HT-29 (cell line): ENCODE measurements around the gene RNF43. TPM values are rescaled to one million over a fixed set of nuclear protein-coding genes. Genes with fewer than 3 reads are reported as not detected.
"Not testable (repeated sequence)": the region's sequence is repeated elsewhere in the genome, so short reads cannot be mapped to it uniquely, and the experiment has no call there.

Experiments
- DNase-seq: peaks from one replicate; pipeline ENCODE4 v3.0.0-alpha.2; 2015; ENCODE audit warnings: low spot score
- total RNA-seq: library from RNA; depleted of rRNA; stranded (reverse); fragments of >200 nt; shearing (Covaris generic); gene quantifications from 2 replicates; pipeline ENCODE4 v1.2.3, GENCODE V29; 2014

RNF43 gene
- total RNA-seq, 1 experiment from 2014 or later: 136 TPM

DNA sequence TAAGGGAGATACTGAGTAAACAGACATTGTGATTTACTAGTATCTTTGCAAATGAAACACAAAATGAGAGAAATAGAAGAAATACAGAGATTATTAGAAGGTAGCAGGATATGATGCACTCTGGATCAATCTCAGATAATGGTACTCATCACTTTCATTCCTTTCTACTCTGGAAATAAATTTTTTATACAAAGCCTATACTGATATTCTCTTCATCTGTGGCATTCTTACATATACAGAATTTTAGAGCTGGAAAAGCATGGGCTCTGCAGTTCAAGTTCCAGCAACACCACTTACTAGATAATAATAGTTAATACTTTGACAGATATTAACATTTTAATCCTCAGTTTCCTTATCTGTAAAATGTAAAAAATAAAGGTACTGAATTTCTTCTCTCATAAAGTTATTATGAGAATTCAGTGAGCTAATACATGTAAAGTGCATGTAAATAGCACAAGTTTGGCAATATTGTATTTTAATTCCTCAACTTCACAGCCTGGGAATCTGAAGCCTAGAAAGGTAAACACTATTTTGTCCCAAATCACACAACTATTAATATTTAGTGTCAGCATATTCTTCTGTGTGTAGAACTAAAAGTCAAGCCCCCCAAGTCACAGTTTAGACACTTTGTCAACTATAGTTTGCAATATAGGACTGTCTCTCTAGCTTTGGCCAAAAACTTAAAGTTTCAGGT is 6.5 kb downstream of the RNF43 start:
- DNase-seq: no peak

DNA sequence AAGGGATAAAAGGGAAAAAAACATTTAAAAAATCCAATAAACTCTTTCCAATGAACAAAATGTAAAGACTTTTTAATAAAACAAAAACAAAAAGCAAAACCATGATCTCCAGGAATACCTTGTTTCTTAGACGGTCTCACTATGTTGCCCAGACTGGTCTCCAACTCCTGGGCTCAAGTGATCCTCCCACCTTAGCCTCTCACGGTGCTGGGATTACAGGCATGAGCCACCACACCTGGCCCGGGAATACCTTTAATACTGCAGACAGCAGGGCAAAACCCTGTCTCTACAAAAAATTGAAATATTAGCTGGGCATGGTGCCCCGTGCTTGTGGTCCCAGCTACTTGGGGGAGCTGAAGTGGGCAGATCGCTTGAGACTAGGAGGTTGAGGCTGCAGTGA is 7.9 kb downstream of the RNF43 start:
- no peak for DNase-seq

DNA sequence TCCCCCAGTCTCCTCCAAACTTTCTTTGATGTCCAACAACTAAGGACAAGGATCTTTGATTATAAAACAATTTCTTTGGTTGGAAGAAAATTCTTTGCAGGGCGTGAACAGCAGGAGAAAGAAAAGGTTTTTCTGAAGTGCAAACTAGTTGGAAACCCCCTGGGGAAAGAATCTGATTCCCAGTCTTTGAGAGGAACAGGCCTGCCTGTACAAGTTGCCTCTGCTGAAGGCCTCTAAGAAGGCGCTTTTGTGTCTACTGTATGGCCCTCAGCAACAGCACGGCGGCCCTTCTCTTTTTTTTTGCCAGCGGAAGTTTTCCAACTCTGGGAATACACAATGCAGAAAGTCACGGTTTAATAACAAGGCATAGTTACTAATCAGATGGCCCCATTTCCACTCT is 14.0 kb downstream of the RNF43 start:
- DNase-seq: peak; percentile 42

- peak; percentile 33 for DNase-seq
Measured at GRCh38 chr17:58402679-58403078, 14.7 kb downstream of the RNF43 start.

- DNase-seq: peak; percentile 54
Measured at GRCh38 chr17:58402047-58402446, 15.3 kb downstream of the RNF43 start.

GRCh38 chr17:58401287-58401686 is 16.0 kb downstream of the RNF43 start:
- DNase-seq: peak; percentile 81

DNA sequence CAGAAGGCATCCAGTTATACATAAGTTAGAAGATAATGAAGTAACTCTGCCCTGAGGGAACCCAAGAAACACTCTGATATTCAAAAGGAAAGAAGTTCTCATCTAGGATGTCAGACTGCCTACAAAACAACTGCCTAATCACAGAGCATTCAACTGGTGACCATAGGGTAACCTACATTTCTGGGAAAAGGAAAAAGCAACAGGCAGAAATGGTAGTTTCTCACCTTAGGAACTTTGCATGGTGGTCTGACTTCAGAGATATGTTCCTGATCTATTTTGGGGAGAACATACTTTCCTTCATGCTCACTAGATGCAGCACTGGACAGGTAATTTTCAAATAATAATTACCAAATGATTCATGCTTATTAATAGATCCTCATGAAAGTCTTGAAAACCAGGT is 16.5 kb downstream of the RNF43 start:
- DNase-seq: no peak

DNA sequence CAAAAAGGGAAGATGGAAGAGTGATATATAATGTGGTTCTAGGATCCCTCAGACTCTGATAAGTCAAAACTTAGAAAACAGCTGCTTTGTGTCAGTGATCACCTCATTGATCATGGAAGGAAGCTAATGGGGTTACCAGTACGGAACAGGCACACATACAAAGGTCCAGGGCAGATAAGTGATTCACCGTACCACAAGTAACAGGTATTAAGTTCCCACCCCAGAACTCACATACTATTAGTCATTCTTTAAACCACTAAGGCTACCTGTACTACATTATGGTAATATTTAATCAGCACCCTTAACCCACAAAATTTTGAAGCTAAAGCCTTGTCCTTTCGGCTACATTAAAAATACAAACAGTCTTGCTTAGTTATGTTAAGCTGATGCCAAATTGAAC is 17.4 kb downstream of the RNF43 start:
- DNase-seq: no peak

- peak; percentile 31 for DNase-seq
Measured at GRCh38 chr17:58398574-58399266, 18.6 kb downstream of the RNF43 start.

DNA sequence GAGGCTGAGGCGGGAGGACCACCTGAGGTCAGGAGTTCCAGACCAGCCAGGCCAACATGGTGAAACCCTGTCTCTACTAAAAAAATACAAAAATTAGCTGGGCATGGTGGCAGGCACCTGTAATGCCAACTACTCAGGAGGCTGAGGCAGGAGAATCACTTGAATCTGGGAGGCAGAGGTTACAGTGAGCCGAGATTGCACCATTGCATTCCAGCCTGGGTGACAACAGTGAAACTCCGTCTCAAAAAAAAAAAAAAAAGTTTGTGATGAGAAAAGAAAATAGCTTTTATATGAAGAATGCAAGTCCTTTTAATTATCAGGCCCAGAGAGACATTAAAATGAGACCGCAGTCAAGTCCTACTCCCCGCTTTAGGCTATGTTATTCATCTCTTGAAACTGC is 19.9 kb downstream of the RNF43 start:
- not testable (repeated sequence) for DNase-seq

GRCh38 chr17:58396173-58396572 is 21.2 kb downstream of the RNF43 start:
- no peak for DNase-seq

DNA sequence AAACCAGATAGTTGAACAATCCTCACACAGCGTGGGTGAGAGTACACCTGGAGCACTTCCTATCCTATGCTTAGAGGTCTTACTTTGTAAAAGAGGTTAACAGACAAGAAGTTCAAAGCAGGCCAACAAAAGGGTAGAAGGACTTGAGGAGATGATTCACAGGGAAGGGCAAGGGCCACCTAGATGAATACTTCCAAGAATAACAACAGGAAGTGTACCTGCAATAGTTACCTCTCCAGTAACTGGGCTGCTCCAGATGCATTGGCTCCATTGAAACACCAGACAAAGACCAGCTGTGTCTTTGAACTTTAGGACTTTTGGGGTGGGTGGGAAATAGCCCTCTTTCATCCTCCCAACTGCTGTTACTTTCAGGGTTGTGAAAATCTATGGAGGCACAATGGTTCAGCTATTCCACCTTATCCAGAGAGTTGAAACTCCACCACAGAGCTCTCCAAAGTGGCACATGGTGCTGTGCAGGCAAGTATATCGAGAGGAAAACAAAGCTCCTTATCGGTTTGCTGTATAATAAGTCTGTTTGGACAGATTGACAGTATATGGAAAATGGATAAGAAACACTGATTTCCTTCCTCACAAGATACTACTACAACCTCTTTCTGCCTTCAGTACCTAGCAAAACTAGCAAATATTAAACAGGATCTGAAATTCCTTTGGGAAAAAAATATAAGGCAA is 22.7 kb downstream of the RNF43 start:
- DNase-seq: peak; percentile 77

DNA sequence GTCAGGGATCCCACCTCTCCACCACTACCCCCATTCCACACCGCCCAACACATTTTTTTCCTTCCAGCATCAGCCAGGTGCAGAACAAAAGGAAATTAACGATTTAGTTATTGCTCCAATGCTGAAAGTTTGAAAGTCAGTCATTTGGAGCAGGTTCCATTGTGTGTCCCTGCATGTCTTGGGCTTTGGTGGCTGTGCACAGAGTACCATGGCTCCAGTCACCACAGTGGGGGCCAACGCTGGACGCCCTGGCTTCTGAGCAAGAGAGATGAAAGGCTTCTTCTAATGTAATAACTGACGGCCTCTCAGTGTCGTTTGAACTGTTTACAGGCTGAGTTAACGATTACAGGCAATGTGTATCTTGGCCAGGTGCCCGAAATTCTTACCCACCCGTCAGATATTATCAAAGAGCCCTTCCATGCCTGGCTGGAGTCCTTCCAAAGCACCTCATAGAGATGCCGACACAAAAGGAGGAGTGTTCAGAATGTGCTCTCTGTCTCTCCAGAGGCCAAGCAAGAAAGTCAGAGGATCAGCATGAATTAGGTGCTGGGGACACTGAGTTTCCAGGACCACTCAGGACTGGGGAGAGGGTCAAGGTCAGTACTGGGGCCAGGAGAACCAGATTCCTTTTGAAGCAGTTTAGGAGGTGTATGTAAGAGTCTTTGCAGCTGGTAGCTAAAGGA is 25.9 kb downstream of the RNF43 start:
- peak; percentile 99 for DNase-seq

GRCh38 chr17:58390884-58391283 is 26.4 kb downstream of the RNF43 start:
- no peak for DNase-seq

DNA sequence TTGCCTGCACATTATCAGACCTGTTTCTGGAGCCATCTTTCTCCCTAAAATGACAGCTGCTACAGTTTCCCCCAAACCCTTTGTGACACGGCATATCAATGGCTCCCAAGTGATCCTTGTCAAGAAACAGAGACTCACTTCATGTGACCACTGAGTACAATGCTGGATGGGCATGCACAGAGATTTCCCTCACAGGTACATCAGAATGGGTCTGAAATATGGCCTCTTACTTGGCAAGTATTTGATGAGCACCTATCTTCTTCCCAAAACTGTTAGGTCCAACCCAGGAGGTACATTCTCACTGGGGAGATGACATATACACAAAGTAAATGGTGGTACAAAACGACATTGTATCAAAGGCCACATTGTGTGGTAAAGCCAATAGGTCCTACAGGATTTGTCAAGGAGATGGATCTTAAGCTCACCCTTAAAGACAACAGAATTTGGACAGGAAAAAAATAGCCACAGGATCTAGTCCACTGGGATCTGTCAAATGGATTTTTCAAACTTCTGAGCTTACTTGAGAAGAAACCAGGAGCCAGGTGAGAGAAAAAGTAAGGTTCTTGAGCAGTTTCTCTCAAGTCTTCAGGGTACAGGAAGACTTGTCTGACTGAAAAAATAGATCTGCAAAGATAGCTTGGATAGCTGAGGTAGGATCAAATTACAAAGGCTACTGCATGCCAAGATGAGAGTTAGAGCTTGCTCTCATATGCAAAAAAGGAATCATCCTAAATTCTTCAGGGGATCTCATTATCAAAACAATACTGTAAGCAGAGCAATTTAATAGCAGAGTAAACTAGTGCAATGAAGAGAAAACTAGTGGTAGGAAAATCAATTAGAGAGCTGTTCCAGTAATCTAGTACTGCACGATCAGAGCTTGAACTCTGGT is 28.8 kb downstream of the RNF43 start:
- DNase-seq: peak; percentile 53

DNA sequence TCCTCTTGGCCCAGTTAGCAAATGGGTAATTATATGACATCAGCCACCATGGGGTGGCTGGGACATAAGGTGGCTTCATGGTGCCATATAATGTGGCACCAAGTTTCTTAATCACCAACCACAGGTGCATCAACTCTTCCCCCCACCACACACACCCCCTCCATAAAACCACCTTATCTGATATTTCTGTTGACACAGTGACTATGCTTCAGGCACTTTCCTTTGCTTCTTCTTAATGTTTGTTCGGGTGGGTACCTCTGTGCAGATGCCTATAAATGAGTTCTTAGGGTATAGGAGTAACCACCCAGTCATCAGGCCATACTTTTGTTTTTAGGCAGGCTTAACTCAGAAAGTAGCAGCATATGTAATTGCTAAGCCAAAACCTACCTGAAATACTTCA is 29.5 kb downstream of the RNF43 start:
- peak; percentile 91 for DNase-seq

DNA sequence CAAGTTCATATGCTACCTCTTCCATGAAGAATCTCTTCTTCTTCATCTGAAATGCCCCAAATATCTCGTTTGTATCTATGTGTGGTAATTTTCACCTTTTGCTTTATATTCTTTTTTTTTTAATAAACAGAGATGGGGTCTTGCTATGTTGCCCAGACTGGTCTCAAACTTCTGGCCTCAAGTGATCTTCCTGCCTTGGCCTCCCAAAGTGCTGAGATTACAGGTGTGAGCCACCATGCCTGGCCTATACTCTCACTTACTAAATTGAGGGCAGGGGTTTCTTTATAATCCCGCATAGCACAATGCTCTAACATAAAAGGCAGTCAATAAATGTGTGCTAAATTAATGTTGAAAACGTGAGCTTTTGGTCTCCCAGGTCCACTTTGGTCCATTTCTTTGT is 30.6 kb downstream of the RNF43 start:
- no peak for DNase-seq

- DNase-seq: no peak
Measured at GRCh38 chr17:58385359-58385899, 31.9 kb downstream of the RNF43 start.

DNA sequence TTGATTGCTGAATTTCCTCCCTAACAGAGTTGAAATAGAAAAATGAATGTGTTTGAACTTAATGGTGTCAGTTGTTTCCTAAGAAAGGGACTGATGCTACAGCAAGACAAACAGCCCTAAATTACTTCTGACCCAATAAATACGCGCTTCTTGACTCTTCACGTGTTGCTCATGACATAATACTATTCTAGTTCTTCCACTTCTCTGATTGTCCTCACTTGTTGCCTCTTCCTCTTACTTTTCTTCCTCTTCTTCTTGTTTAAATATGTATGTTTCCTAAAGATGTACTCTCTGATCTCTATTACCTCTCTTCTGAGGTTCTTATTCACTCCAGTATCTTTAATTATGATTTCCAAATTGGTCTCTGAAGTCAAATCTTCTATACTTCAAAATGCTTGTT is 32.4 kb downstream of the RNF43 start:
- DNase-seq: no peak

- DNase-seq: no peak
Measured at GRCh38 chr17:58383892-58384462, 33.4 kb downstream of the RNF43 start.

DNA sequence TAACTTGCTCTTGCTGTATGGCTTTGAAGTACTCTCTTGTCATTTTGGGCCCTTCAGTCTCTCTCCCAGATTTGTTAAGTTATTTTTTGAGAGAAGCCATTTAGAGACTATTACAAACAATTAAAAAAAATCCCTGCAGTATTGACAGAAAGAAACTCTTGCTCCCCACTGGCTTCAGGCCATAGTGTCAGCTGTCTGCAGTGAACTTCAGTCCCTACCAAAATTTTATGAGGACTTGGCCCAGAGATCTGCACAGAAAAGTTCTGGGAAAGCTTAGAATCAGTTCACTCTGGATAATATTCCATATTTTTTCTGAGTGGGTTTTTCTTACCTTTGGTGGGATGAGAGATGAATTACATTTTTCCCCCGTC is 34.5 kb downstream of the RNF43 start:
- DNase-seq: no peak
